H1 (cell line): Measurements from ENCODE around the gene SLC5A10.

Experiments used
- CEBPB ChIP-seq: IDR thresholded peaks from 2 replicates; pipeline ENCODE4 v1.6.1; 2012; ENCODE audit warnings: low read depth, low read length
- CHD2 ChIP-seq: IDR thresholded peaks from 2 replicates; pipeline ENCODE4 v1.6.1; 2012; ENCODE audit warnings: low read length, improper control_type of control experiment
- CREB1 ChIP-seq: IDR thresholded peaks from 2 replicates; pipeline ENCODE4 v1.6.1; 2012; ENCODE audit warnings: inconsistent platforms
- HDAC2 ChIP-seq, 2 experiments: fragments of 300-600 bp in 1 of 2; sonication (generic) in 1 of 2; IDR thresholded peaks; 2 replicates each; pipeline ENCODE4 v1.6.1; 2011 to 2012; ENCODE audit warnings: low read depth in 2 of 2, low read length in 2 of 2, mild to moderate bottlenecking in 2 of 2, moderate library complexity in 2 of 2, borderline replicate concordance in 1 of 2, inconsistent platforms in 1 of 2
- KDM5A ChIP-seq: fragments of 200-600 bp; IDR thresholded peaks from 2 replicates; pipeline ENCODE4 v1.7.1; 2012; ENCODE audit warnings: mild to moderate bottlenecking, low read length, inconsistent platforms, mixed read lengths
- POLR2A ChIP-seq, 2 experiments: IDR thresholded peaks; 1 replicate in 1 of 2; 2 replicates in 1 of 2; pipeline ENCODE4 v1.6.1; 2011; ENCODE audit warnings: low read depth in 2 of 2, low read length in 2 of 2, mild to moderate bottlenecking in 2 of 2; ENCODE audit errors: control extremely low read depth in 1 of 2
- RAD21 ChIP-seq, 2 experiments: IDR thresholded peaks in 1 of 2; conservative IDR thresholded peaks in 1 of 2; 2 replicates each; pipeline ENCODE4 v1.6.1; 2011; ENCODE audit warnings: low read depth in 2 of 2, low read length in 2 of 2, improper control_type of control experiment in 1 of 2, inconsistent platforms in 1 of 2, mild to moderate bottlenecking in 1 of 2, moderate library complexity in 1 of 2
- SIN3A ChIP-seq, 2 experiments: IDR thresholded peaks in 1 of 2; conservative IDR thresholded peaks in 1 of 2; 2 replicates each; pipeline ENCODE4 v1.6.1; 2011 to 2012; ENCODE audit warnings: low read length in 2 of 2, improper control_type of control experiment in 1 of 2, low read depth in 1 of 2, mild to moderate bottlenecking in 1 of 2
- SP2 ChIP-seq: IDR thresholded peaks from 2 replicates; pipeline ENCODE4 v1.6.1; 2012; ENCODE audit warnings: mild to moderate bottlenecking, low read length, inconsistent platforms
- SUZ12 ChIP-seq: fragments of 200-600 bp; sonication (generic); IDR thresholded peaks from 2 replicates; pipeline ENCODE4 v1.6.1; 2012; ENCODE audit warnings: mild to moderate bottlenecking, inconsistent platforms, low read length, moderate library complexity, mixed read lengths
- TAF7 ChIP-seq: optimal IDR thresholded peaks from 2 replicates; pipeline ENCODE3; 2011; ENCODE audit warnings: low read depth, mild to moderate bottlenecking, inconsistent platforms, low read length, moderate library complexity, borderline replicate concordance
- TF ChIP-seq, protein P1 (sequence below), 3 experiments: IDR thresholded peaks; 1 replicate in 2 of 3; 2 replicates in 1 of 3; pipeline versions ENCODE4 v1.5.1 to v1.6.1; 2011; ENCODE audit warnings: low read length in 3 of 3, mild to moderate bottlenecking in 3 of 3, inconsistent platforms in 2 of 3, low read depth in 1 of 3, moderate library complexity in 1 of 3; ENCODE audit not compliant: insufficient read depth in 1 of 3; ENCODE audit errors: control extremely low read depth in 1 of 3
- TF ChIP-seq, protein P2 (sequence below): IDR thresholded peaks from 2 replicates; pipeline ENCODE4 v1.6.1; 2011; ENCODE audit warnings: low read length, improper control_type of control experiment
- TF ChIP-seq, protein P3 (sequence below): IDR thresholded peaks from 2 replicates; pipeline ENCODE4 v1.6.1; 2012; ENCODE audit warnings: low read length, inconsistent platforms

GRCh38 chr17:19021622-19022083 is 69.7 kb downstream of the SLC5A10 start:
- TF ChIP-seq, protein P1, sequence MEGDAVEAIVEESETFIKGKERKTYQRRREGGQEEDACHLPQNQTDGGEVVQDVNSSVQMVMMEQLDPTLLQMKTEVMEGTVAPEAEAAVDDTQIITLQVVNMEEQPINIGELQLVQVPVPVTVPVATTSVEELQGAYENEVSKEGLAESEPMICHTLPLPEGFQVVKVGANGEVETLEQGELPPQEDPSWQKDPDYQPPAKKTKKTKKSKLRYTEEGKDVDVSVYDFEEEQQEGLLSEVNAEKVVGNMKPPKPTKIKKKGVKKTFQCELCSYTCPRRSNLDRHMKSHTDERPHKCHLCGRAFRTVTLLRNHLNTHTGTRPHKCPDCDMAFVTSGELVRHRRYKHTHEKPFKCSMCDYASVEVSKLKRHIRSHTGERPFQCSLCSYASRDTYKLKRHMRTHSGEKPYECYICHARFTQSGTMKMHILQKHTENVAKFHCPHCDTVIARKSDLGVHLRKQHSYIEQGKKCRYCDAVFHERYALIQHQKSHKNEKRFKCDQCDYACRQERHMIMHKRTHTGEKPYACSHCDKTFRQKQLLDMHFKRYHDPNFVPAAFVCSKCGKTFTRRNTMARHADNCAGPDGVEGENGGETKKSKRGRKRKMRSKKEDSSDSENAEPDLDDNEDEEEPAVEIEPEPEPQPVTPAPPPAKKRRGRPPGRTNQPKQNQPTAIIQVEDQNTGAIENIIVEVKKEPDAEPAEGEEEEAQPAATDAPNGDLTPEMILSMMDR (IDR thresholded peaks at IDR 0.05; ENCODE audit: control extremely low read depth in 1 of 3, insufficient read depth in 1 of 3, low read depth in 1 of 3, low read length in 3 of 3): no peak
- TF ChIP-seq, protein P2, sequence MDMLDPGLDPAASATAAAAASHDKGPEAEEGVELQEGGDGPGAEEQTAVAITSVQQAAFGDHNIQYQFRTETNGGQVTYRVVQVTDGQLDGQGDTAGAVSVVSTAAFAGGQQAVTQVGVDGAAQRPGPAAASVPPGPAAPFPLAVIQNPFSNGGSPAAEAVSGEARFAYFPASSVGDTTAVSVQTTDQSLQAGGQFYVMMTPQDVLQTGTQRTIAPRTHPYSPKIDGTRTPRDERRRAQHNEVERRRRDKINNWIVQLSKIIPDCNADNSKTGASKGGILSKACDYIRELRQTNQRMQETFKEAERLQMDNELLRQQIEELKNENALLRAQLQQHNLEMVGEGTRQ: no peak
- TF ChIP-seq CREB1: no peak
- TF ChIP-seq, protein P3, sequence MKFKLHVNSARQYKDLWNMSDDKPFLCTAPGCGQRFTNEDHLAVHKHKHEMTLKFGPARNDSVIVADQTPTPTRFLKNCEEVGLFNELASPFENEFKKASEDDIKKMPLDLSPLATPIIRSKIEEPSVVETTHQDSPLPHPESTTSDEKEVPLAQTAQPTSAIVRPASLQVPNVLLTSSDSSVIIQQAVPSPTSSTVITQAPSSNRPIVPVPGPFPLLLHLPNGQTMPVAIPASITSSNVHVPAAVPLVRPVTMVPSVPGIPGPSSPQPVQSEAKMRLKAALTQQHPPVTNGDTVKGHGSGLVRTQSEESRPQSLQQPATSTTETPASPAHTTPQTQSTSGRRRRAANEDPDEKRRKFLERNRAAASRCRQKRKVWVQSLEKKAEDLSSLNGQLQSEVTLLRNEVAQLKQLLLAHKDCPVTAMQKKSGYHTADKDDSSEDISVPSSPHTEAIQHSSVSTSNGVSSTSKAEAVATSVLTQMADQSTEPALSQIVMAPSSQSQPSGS: no peak
- no peak for TF ChIP-seq POLR2A (IDR thresholded peaks at IDR 0.05; ENCODE audit: control extremely low read depth in 1 of 2, low read depth in 2 of 2, low read length in 2 of 2)
- no peak for TF ChIP-seq SUZ12
- no peak for TF ChIP-seq HDAC2 (IDR thresholded peaks at IDR 0.05; ENCODE audit: borderline replicate concordance in 1 of 2, low read depth in 2 of 2, low read length in 2 of 2)
- TF ChIP-seq CHD2: no peak
- no peak for TF ChIP-seq SP2
- TF ChIP-seq CEBPB: no peak
- no peak for TF ChIP-seq KDM5A
- TF ChIP-seq TAF7: no peak
- TF ChIP-seq SIN3A (conservative IDR thresholded peaks at IDR 0.05 in 1 of 2, IDR thresholded peaks at IDR 0.05 in 1 of 2; ENCODE audit: low read depth in 1 of 2, low read length in 2 of 2): no peak
- no peak for TF ChIP-seq RAD21 (IDR thresholded peaks at IDR 0.05 in 1 of 2, conservative IDR thresholded peaks at IDR 0.05 in 1 of 2; ENCODE audit: low read depth in 2 of 2, low read length in 2 of 2)
